Subcutaneous adipose tissue (tissue), 4 donors: Measurements from ENCODE around the gene PRDM4. TPM values are rescaled to one million over a fixed set of nuclear protein-coding genes. Genes with fewer than 3 reads are reported as not detected.

Experiments
- total RNA-seq, 4 donors: library from RNA; depleted of rRNA; stranded (reverse); fragments of >200 nt; gene quantifications; one replicate each; pipeline ENCODE4 v1.1.0, GENCODE V29; 2016

PRDM4 gene
- total RNA-seq, 4 donors from 2014 or later: 21.7 to 45.7 (median 33.4) TPM

Other genes starting within 250 kb of the PRDM4 start
- 10 to 100 TPM; 60.7 to 70.8 (median 69.0) TPM for gene PWP1, start 75.3 kb downstream of the PRDM4 start, total RNA-seq
- under 1 TPM in 1 of 4 donors, not detected in 3; 0.17 TPM for gene ASCL4, start 13.6 kb upstream of the PRDM4 start, total RNA-seq